ENCODE measurements around the gene KDM1B. TPM values are rescaled to one million over a fixed set of nuclear protein-coding genes. Genes with fewer than 3 reads are reported as not detected.

KDM1B gene
- total and polyA plus RNA-seq, 2 of the 8 experiments (the other 6 are each of a cell fraction or from before 2014, with no cell fraction given), result 3.7 to 7.5 TPM

DNA sequence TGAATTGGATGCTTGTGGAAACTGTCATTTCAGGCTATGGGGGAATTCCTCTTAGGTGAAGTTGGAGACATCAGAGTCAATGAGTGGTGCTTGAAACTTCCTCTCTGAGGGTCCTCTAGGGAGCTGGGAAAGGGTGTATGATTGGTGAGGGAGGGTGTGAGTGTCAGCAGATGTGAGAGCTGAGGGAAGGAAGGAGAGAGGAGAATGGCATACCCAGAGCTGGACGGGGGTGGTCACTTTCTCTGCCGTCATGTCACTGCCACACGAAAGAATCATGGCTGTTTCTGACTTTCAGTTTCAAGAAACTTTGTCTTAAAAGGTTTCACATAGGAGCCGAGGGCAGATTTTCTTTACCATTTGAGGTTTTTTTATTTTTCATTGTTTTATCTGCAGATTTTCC is 58.8 kb downstream of the KDM1B start:
- FAIRE-seq, result no peak
- Histone ChIP-seq H3K9me3 (ENCODE audit: insufficient read depth in 2 of 2, low read depth in 1 of 2, low read length in 1 of 2) (no peaks in the 10 kb centered on the region), H2BK20ac (ENCODE audit: low read length) (no peak overlapping the region), H2BK12ac (ENCODE audit: low read depth, low read length) (no peak overlapping the region), H3K36me3 (ENCODE audit: control insufficient read depth in 2 of 4, insufficient read depth in 4 of 4, low read length in 3 of 4) (no peaks in the 10 kb centered on the region; a peak in 3 of 8 replicates), H3K4ac (replicated peaks; ENCODE audit: insufficient read length, low read depth, low read length) (no peak overlapping the region), H3K23me2 (ENCODE audit: low read depth, low read length) (no peaks in the 10 kb centered on the region), H2AFZ (ENCODE audit: low read length) (no peak overlapping the region), H2BK15ac (ENCODE audit: low read length) (no peak overlapping the region), H4K5ac (ENCODE audit: insufficient read length, low read depth, low read length) (no peak overlapping the region), H3K9ac (replicated peaks in 1 of 4; ENCODE audit: extremely low read depth in 1 of 4, low read depth in 3 of 4, low read length in 3 of 4) (no peak overlapping the region), H3K27ac (ENCODE audit: low read depth, low read length) (no peak overlapping the region), H2BK120ac (replicated peaks; ENCODE audit: low read depth, low read length) (no peak overlapping the region), H3K4me2 (ENCODE audit: insufficient read depth in 1 of 2, low read depth in 2 of 2, low read length in 2 of 2) (no peak overlapping the region), H3K18ac (ENCODE audit: extremely low read depth, low read length) (no peak overlapping the region), H4K91ac (replicated peaks; ENCODE audit: insufficient read length, low read length) (no peak overlapping the region), H2BK5ac (ENCODE audit: low read depth, low read length) (no peak overlapping the region), H3K4me3 (ENCODE audit: extremely low read depth in 1 of 4, insufficient read depth in 2 of 4, low read depth in 3 of 4, low read length in 4 of 4) (no peak overlapping the region), H3K14ac (ENCODE audit: insufficient read length) (no peak overlapping the region), H3K79me1 (ENCODE audit: low read depth, low read length) (no peaks in the 10 kb centered on the region), H2AK5ac (ENCODE audit: low read depth, low read length) (no peak overlapping the region), H4K8ac (ENCODE audit: extremely low read depth, insufficient read depth, low read length) (no peak overlapping the region), H3K56ac (replicated peaks; ENCODE audit: insufficient read length, low read depth, low read length) (no peak overlapping the region), H4K20me1 (replicated peaks in 1 of 2; ENCODE audit: control insufficient read depth in 1 of 2, insufficient read depth in 2 of 2, low read length in 2 of 2) (no peaks in the 10 kb centered on the region), H3K4me1 (replicated peaks in 1 of 4; ENCODE audit: control insufficient read depth in 3 of 4, insufficient read depth in 4 of 4, low read length in 3 of 4) (no peaks in the 10 kb centered on the region), H3K23ac (ENCODE audit: insufficient read length) (no peak overlapping the region), H3K79me2 (ENCODE audit: control insufficient read depth in 1 of 2, insufficient read depth in 2 of 2, low read length in 2 of 2) (no peaks in the 10 kb centered on the region), H3K27me3 (replicated peaks in 1 of 4; ENCODE audit: control insufficient read depth in 3 of 4, extremely low read depth in 1 of 4, insufficient read depth in 3 of 4, low read length in 3 of 4) (no peaks in the 10 kb centered on the region)
- no peak for DNase-seq (ENCODE audit: low read depth in 1 of 2, low spot score in 2 of 2)
- WGBS, 2 experiments (ENCODE audit: extremely low coverage in 1 of 2, insufficient coverage in 1 of 2, insufficient read length in 1 of 2, insufficient replicate concordance in 2 of 2, low coverage in 1 of 2, low lambda C conversion rate in 2 of 2, missing lambda C conversion rate in 1 of 2), result 96% methylated on average over 4 of the region's 4 CpGs; no CpG with 5 or more reads in 1 of the 2 experiments
- POLR2A ChIA-PET (ENCODE audit: partially characterized antibody), result interaction anchor here (1.2 to 2.0 kb wide), 2 partner anchors 9 to 62 kb away, joined by 3 to 10 read pairs; no protein-coding TSS in a partner anchor
- CTCF ChIA-PET (ENCODE audit: partially characterized antibody), result interaction anchor here (1.1 kb wide), 1 partner anchor 12 kb away, joined by 3 read pairs; no protein-coding TSS in a partner anchor
- TF ChIP-seq KDM1A (IDR thresholded peaks at IDR 0.05; ENCODE audit: borderline replicate concordance, low read length) (no peak), YY1 (IDR thresholded peaks at IDR 0.05; ENCODE audit: low read depth, low read length) (no peak), SP4 (IDR thresholded peaks at IDR 0.05; ENCODE audit: low read length) (no peak), BACH1 (IDR thresholded peaks at IDR 0.05; ENCODE audit: low read length) (no peak), CEBPB (IDR thresholded peaks at IDR 0.05; ENCODE audit: low read depth, low read length) (no peak), RAD21 (IDR thresholded peaks at IDR 0.05 in 1 of 2, conservative IDR thresholded peaks at IDR 0.05 in 1 of 2; ENCODE audit: low read depth in 2 of 2, low read length in 2 of 2) (no peak), SIX5 (IDR thresholded peaks at IDR 0.05; ENCODE audit: low read depth, low read length) (no peak), GABPA (IDR thresholded peaks at IDR 0.05; ENCODE audit: borderline replicate concordance, insufficient read depth, low read length) (no peak), NRF1 (IDR thresholded peaks at IDR 0.05; ENCODE audit: low read depth, low read length) (no peak), RFX5 (IDR thresholded peaks at IDR 0.05; ENCODE audit: borderline replicate concordance, low read depth, low read length) (no peak)
- TF ChIP-seq, protein P1, sequence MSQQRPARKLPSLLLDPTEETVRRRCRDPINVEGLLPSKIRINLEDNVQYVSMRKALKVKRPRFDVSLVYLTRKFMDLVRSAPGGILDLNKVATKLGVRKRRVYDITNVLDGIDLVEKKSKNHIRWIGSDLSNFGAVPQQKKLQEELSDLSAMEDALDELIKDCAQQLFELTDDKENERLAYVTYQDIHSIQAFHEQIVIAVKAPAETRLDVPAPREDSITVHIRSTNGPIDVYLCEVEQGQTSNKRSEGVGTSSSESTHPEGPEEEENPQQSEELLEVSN (IDR thresholded peaks at IDR 0.05), result no peak
- TF ChIP-seq, protein P2, sequence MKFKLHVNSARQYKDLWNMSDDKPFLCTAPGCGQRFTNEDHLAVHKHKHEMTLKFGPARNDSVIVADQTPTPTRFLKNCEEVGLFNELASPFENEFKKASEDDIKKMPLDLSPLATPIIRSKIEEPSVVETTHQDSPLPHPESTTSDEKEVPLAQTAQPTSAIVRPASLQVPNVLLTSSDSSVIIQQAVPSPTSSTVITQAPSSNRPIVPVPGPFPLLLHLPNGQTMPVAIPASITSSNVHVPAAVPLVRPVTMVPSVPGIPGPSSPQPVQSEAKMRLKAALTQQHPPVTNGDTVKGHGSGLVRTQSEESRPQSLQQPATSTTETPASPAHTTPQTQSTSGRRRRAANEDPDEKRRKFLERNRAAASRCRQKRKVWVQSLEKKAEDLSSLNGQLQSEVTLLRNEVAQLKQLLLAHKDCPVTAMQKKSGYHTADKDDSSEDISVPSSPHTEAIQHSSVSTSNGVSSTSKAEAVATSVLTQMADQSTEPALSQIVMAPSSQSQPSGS (IDR thresholded peaks at IDR 0.05; ENCODE audit: low read length), result no peak
